Measurements from ENCODE around the gene KRTAP9-7. TPM values are rescaled to one million over a fixed set of nuclear protein-coding genes. Genes with fewer than 3 reads are reported as not detected.

Gene KRTAP9-7
- polyA plus RNA-seq, 1 donor from 2014 or later: not detected

DNA sequence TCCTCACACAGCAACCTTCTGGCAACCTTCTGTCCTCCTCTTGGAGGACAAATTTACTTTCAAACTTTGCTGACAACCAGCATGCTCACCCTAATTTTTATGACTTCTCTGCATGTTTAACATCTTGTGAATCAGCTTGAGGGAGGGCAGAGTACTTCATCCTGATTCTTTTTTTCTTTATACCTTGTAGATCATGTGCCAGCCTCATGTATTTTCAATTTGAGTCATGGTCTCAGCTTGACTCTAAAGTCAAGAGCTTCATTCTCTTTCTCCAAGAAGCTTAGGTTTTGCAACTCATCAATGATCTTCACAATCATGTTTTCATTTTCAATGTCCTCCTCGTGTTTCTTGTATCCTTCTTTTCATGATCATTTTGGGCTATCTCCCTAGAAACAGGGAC is 3.6 kb upstream of the KRTAP9-7 start:
- Histone ChIP-seq H3K9me3 (ENCODE audit: low read length) (no peaks in the 10 kb centered on the region), H2AFZ (ENCODE audit: low read depth, low read length) (no peak overlapping the region), H3K79me2 (replicated peaks; ENCODE audit: insufficient read depth, low read length) (no peaks in the 10 kb centered on the region), H3F3A (ENCODE audit: insufficient read depth, low read length, poor library complexity, severe bottlenecking) (no peaks in the 10 kb centered on the region), H3K9ac (ENCODE audit: low read length) (no peak overlapping the region), H3K27ac (ENCODE audit: low read length) (no peak overlapping the region), H4K20me1 (ENCODE audit: insufficient read depth) (no peaks in the 10 kb centered on the region), H3K4me2 (ENCODE audit: low read length) (no peak overlapping the region), H3K4me3 (ENCODE audit: low read length) (no peak overlapping the region), H3K36me3 (ENCODE audit: insufficient read depth, low read length) (no peaks in the 10 kb centered on the region), H3K27me3 (ENCODE audit: insufficient read depth, low read depth, low read length) (no peaks in the 10 kb centered on the region), H3K9me2 (ENCODE audit: insufficient read depth, low read length) (no peaks in the 10 kb centered on the region)
- no peak for TF ChIP-seq EP300 (conservative IDR thresholded peaks at IDR 0.05; ENCODE audit: poor library complexity, severe bottlenecking)
- TF ChIP-seq MXI1 (conservative IDR thresholded peaks at IDR 0.05; ENCODE audit: poor library complexity, severe bottlenecking): no peak
- TF ChIP-seq SMC3 (conservative IDR thresholded peaks at IDR 0.05; ENCODE audit: poor library complexity): no peak
- no peak for TF ChIP-seq TAF1 (IDR thresholded peaks at IDR 0.05; ENCODE audit: low read depth)
- TF ChIP-seq, protein P1, sequence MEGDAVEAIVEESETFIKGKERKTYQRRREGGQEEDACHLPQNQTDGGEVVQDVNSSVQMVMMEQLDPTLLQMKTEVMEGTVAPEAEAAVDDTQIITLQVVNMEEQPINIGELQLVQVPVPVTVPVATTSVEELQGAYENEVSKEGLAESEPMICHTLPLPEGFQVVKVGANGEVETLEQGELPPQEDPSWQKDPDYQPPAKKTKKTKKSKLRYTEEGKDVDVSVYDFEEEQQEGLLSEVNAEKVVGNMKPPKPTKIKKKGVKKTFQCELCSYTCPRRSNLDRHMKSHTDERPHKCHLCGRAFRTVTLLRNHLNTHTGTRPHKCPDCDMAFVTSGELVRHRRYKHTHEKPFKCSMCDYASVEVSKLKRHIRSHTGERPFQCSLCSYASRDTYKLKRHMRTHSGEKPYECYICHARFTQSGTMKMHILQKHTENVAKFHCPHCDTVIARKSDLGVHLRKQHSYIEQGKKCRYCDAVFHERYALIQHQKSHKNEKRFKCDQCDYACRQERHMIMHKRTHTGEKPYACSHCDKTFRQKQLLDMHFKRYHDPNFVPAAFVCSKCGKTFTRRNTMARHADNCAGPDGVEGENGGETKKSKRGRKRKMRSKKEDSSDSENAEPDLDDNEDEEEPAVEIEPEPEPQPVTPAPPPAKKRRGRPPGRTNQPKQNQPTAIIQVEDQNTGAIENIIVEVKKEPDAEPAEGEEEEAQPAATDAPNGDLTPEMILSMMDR (IDR thresholded peaks at IDR 0.05; ENCODE audit: poor library complexity, severe bottlenecking): no peak
- TF ChIP-seq EZH2 (IDR thresholded peaks at IDR 0.05; ENCODE audit: borderline replicate concordance, insufficient read depth, low read length, poor library complexity, severe bottlenecking): no peak
- TF ChIP-seq POLR2AphosphoS5 (IDR thresholded peaks at IDR 0.05): no peak
- TF ChIP-seq, protein P2, sequence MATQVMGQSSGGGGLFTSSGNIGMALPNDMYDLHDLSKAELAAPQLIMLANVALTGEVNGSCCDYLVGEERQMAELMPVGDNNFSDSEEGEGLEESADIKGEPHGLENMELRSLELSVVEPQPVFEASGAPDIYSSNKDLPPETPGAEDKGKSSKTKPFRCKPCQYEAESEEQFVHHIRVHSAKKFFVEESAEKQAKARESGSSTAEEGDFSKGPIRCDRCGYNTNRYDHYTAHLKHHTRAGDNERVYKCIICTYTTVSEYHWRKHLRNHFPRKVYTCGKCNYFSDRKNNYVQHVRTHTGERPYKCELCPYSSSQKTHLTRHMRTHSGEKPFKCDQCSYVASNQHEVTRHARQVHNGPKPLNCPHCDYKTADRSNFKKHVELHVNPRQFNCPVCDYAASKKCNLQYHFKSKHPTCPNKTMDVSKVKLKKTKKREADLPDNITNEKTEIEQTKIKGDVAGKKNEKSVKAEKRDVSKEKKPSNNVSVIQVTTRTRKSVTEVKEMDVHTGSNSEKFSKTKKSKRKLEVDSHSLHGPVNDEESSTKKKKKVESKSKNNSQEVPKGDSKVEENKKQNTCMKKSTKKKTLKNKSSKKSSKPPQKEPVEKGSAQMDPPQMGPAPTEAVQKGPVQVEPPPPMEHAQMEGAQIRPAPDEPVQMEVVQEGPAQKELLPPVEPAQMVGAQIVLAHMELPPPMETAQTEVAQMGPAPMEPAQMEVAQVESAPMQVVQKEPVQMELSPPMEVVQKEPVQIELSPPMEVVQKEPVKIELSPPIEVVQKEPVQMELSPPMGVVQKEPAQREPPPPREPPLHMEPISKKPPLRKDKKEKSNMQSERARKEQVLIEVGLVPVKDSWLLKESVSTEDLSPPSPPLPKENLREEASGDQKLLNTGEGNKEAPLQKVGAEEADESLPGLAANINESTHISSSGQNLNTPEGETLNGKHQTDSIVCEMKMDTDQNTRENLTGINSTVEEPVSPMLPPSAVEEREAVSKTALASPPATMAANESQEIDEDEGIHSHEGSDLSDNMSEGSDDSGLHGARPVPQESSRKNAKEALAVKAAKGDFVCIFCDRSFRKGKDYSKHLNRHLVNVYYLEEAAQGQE (IDR thresholded peaks at IDR 0.05; ENCODE audit: borderline replicate concordance): no peak
- no peak for TF ChIP-seq RAD21 (conservative IDR thresholded peaks at IDR 0.05)

DNA sequence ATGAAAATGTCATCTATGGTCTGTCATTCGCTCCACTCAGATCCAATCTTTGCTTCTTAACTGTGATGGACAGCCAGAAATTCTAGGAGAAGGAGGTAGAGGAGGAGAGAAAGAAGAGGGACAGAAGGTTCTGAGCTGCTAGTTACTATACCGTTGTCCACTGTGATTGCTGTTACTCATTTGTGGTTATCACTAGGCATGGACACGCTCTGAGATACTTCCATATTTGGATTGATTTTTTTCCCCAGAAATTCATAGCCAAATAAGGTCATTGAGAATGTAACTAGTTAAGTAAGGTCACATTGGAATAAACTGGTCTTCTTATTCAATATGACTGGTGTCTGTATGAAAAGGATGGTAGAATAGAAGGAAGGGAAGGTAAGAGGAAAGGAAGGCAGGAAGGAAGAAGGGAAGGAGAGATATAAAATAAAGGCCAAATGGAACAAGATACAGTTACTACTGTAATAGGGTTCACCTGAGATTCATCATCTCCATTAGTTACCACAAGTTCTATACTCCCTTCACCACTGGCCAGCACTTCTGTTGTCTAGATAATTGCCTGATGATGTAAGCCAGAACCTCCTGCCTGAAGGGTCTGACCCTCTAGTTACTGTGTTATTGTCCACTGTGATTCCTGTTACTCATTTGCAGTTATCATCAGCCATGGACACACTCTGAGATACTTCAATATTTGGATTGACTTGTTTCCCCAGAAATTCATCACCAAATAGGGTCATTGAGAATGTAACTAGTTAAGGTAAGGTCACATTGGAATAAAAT is 2.9 kb downstream of the KRTAP9-7 start:
- Histone ChIP-seq H2AFZ (ENCODE audit: low read depth, low read length) (no peak overlapping the region), H3F3A (ENCODE audit: insufficient read depth, low read length, poor library complexity, severe bottlenecking) (no peaks in the 10 kb centered on the region), H3K9me3 (ENCODE audit: low read length) (no peaks in the 10 kb centered on the region), H3K27me3 (ENCODE audit: insufficient read depth, low read depth, low read length) (no peaks in the 10 kb centered on the region), H3K79me2 (replicated peaks; ENCODE audit: insufficient read depth, low read length) (no peaks in the 10 kb centered on the region), H3K36me3 (ENCODE audit: insufficient read depth, low read length) (no peaks in the 10 kb centered on the region), H3K4me3 (ENCODE audit: low read length) (no peak overlapping the region), H3K4me2 (ENCODE audit: low read length) (no peak overlapping the region), H3K27ac (ENCODE audit: low read length) (no peak overlapping the region), H3K9me2 (ENCODE audit: insufficient read depth, low read length) (no peaks in the 10 kb centered on the region), H4K20me1 (ENCODE audit: insufficient read depth) (no peaks in the 10 kb centered on the region), H3K9ac (ENCODE audit: low read length) (no peak overlapping the region)
- TF ChIP-seq POLR2AphosphoS5 (IDR thresholded peaks at IDR 0.05) (no peak), TAF1 (IDR thresholded peaks at IDR 0.05; ENCODE audit: low read depth) (no peak), RAD21 (conservative IDR thresholded peaks at IDR 0.05) (no peak), EP300 (conservative IDR thresholded peaks at IDR 0.05; ENCODE audit: poor library complexity, severe bottlenecking) (no peak), EZH2 (IDR thresholded peaks at IDR 0.05; ENCODE audit: borderline replicate concordance, insufficient read depth, low read length, poor library complexity, severe bottlenecking) (no peak), MXI1 (conservative IDR thresholded peaks at IDR 0.05; ENCODE audit: poor library complexity, severe bottlenecking) (no peak), SMC3 (conservative IDR thresholded peaks at IDR 0.05; ENCODE audit: poor library complexity) (no peak)
- TF ChIP-seq, protein P2 (IDR thresholded peaks at IDR 0.05; ENCODE audit: borderline replicate concordance): no peak
- TF ChIP-seq, protein P1 (IDR thresholded peaks at IDR 0.05; ENCODE audit: poor library complexity, severe bottlenecking): no peak
